ENCODE data around the gene EHMT1. TPM values are rescaled to one million over a fixed set of nuclear protein-coding genes. Genes with fewer than 3 reads are reported as not detected.

EHMT1 gene
- total RNA-seq, 1 experiment from 2014 or later = 63.9 TPM

DNA sequence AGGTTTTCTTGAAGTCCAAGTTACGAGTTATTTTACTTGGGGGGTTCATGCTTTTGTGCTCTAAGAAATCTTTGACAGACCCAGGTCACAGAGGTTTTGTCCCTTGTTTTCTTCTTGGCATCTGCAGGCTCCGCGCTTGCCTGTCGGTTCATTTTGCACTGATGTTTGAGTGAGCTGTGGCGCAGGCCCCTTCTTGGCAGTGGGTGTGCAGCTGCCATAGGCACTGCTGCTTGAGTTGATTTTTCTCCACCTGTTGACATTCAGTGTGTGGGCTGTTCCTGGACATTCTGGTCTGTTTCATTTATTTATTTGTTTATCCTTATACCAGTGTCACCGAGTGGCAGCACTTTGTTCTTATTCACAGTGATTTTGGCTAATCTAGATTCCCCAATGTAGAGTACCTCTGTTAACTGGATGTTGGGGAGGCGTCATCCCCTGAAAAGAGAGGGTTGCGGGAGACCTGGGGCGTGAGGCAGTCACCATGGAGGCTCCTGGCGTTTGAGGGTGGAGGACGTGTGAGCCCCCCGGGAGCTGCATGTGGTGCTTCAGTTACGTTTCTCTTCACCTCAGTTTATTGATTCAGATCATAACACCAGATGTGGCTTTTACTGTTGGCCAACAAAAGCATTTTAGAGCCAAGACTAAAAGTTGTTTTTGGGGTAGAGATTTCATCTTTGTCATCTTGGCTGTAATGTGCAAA lies 137.4 kb downstream of the EHMT1 start:
- no peak for DNase-seq (ENCODE audit: low read depth, low spot score)
- BruUV-seq (replicated peaks) = no TSS peak
- in situ Hi-C loops (cut with HindIII; ENCODE audit: low pct_unique_long_range_greater_than_20kb, low sequenced_read_pairs) = no loop called here
- H3K27me3 ChIP-seq (ENCODE audit: control insufficient read depth, insufficient read depth, low read length) = no peaks in the 10 kb centered on the region
- POLR2A ChIA-PET = no interaction called here
- H3K9me3 ChIP-seq (ENCODE audit: control insufficient read depth, insufficient read depth, low read depth, low read length) = no peaks in the 10 kb centered on the region
- intact Hi-C loops (cut with micrococcal nuclease; ENCODE audit: unreplicated experiment) = no loop called here
- TF ChIP-seq, protein P1, sequence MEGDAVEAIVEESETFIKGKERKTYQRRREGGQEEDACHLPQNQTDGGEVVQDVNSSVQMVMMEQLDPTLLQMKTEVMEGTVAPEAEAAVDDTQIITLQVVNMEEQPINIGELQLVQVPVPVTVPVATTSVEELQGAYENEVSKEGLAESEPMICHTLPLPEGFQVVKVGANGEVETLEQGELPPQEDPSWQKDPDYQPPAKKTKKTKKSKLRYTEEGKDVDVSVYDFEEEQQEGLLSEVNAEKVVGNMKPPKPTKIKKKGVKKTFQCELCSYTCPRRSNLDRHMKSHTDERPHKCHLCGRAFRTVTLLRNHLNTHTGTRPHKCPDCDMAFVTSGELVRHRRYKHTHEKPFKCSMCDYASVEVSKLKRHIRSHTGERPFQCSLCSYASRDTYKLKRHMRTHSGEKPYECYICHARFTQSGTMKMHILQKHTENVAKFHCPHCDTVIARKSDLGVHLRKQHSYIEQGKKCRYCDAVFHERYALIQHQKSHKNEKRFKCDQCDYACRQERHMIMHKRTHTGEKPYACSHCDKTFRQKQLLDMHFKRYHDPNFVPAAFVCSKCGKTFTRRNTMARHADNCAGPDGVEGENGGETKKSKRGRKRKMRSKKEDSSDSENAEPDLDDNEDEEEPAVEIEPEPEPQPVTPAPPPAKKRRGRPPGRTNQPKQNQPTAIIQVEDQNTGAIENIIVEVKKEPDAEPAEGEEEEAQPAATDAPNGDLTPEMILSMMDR (IDR thresholded peaks at IDR 0.05) = no peak
- TF ChIP-seq SIN3A (IDR thresholded peaks at IDR 0.05; ENCODE audit: borderline replicate concordance, insufficient read depth, low read depth, low read length) = no peak
- TF ChIP-seq POLR2AphosphoS5 (IDR thresholded peaks at IDR 0.05; ENCODE audit: low read depth, low read length) = no peak
- TF ChIP-seq TCF7L2 (IDR thresholded peaks at IDR 0.05; ENCODE audit: low read depth, low read length) = no peak
- TF ChIP-seq, protein P2, sequence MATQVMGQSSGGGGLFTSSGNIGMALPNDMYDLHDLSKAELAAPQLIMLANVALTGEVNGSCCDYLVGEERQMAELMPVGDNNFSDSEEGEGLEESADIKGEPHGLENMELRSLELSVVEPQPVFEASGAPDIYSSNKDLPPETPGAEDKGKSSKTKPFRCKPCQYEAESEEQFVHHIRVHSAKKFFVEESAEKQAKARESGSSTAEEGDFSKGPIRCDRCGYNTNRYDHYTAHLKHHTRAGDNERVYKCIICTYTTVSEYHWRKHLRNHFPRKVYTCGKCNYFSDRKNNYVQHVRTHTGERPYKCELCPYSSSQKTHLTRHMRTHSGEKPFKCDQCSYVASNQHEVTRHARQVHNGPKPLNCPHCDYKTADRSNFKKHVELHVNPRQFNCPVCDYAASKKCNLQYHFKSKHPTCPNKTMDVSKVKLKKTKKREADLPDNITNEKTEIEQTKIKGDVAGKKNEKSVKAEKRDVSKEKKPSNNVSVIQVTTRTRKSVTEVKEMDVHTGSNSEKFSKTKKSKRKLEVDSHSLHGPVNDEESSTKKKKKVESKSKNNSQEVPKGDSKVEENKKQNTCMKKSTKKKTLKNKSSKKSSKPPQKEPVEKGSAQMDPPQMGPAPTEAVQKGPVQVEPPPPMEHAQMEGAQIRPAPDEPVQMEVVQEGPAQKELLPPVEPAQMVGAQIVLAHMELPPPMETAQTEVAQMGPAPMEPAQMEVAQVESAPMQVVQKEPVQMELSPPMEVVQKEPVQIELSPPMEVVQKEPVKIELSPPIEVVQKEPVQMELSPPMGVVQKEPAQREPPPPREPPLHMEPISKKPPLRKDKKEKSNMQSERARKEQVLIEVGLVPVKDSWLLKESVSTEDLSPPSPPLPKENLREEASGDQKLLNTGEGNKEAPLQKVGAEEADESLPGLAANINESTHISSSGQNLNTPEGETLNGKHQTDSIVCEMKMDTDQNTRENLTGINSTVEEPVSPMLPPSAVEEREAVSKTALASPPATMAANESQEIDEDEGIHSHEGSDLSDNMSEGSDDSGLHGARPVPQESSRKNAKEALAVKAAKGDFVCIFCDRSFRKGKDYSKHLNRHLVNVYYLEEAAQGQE (IDR thresholded peaks at IDR 0.05; ENCODE audit: insufficient read depth in 1 of 2, low read depth in 2 of 2, low read length in 1 of 2) = no peak
- H3K4me1 ChIP-seq (ENCODE audit: control insufficient read depth, insufficient read depth, low read length) = no peaks in the 10 kb centered on the region
- CTCF ChIA-PET = interaction anchor here (0.5 kb wide), 1 partner anchor 176 kb away, joined by 9 read pairs; no protein-coding TSS in a partner anchor
- no peak overlapping the region for H3K4me3 ChIP-seq (ENCODE audit: low read depth in 2 of 2, low read length in 2 of 2)
- no peaks in the 10 kb centered on the region for H3K36me3 ChIP-seq (ENCODE audit: control insufficient read depth, insufficient read depth, low read length)
- ATAC-seq = no peak
- no peak overlapping the region for H3K27ac ChIP-seq (ENCODE audit: low read length)

DNA sequence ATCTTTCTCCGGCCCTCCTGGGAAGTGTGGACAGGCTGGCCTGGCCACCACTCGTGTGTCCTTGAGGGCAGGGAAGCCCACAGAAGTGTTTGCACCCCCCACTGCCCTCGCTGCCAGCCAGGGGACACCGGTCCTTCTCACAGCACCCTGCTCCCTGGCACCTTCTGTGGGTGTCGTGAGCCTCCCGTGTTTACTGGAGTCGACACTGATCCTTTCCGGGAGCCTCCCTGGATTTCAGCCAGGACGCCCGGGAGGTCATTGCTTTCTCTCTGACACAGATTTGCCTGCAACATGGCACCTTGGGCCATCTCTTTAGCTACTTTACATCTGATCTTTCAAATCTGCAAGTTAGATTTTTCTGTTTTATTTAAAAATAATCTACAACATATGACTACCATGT lies 138.3 kb downstream of the EHMT1 start:
- BruUV-seq (replicated peaks) = no TSS peak
- in situ Hi-C loops (cut with HindIII; ENCODE audit: low pct_unique_long_range_greater_than_20kb, low sequenced_read_pairs) (no loop called here), intact Hi-C loops (cut with micrococcal nuclease; ENCODE audit: unreplicated experiment) (no loop called here)
- Histone ChIP-seq H3K4me1 (ENCODE audit: control insufficient read depth, insufficient read depth, low read length) (no peaks in the 10 kb centered on the region), H3K27ac (ENCODE audit: low read length) (no peak overlapping the region), H3K36me3 (ENCODE audit: control insufficient read depth, insufficient read depth, low read length) (no peaks in the 10 kb centered on the region), H3K9me3 (ENCODE audit: control insufficient read depth, insufficient read depth, low read depth, low read length) (no peaks in the 10 kb centered on the region), H3K27me3 (ENCODE audit: control insufficient read depth, insufficient read depth, low read length) (no peaks in the 10 kb centered on the region), H3K4me3 (ENCODE audit: low read depth in 2 of 2, low read length in 2 of 2) (no peak overlapping the region)
- no peak for ATAC-seq
- no peak for TF ChIP-seq POLR2AphosphoS5 (IDR thresholded peaks at IDR 0.05; ENCODE audit: low read depth, low read length)
- TF ChIP-seq, protein P2 (IDR thresholded peaks at IDR 0.05; ENCODE audit: insufficient read depth in 1 of 2, low read depth in 2 of 2, low read length in 1 of 2) = no peak
- TF ChIP-seq, protein P1 (IDR thresholded peaks at IDR 0.05) = no peak
- DNase-seq (ENCODE audit: low read depth, low spot score) = no peak
- POLR2A ChIA-PET = no interaction called here
- CTCF ChIA-PET = no interaction called here

All from Panc1 (cell line).